GM12864 (cell line): ENCODE data around the gene RABEPK.
A peak's percentile ranks its signal among the peaks of the same experiment; 100 is the strongest.
"Not testable (repeated sequence)": the region's sequence is repeated elsewhere in the genome, so short reads cannot be mapped to it uniquely, and the experiment has no call there.

Experiments used
- DNase-seq: peaks from one replicate; pipeline ENCODE4 v3.0.0-alpha.2; 2011; ENCODE audit warnings: low read depth
- H3K4me3 ChIP-seq: 2 replicates; pipeline ENCODE4 v1.5.1; 2011; ENCODE audit warnings: mild to moderate bottlenecking, low read depth, low read length, control low read depth
- CTCF ChIP-seq: IDR thresholded peaks from 2 replicates; pipeline ENCODE4 v1.5.1; 2011; ENCODE audit warnings: low read depth, mild to moderate bottlenecking, moderate library complexity, low read length, control low read depth, inconsistent platforms; ENCODE audit errors: missing control alignments

Gene RABEPK, protein sequence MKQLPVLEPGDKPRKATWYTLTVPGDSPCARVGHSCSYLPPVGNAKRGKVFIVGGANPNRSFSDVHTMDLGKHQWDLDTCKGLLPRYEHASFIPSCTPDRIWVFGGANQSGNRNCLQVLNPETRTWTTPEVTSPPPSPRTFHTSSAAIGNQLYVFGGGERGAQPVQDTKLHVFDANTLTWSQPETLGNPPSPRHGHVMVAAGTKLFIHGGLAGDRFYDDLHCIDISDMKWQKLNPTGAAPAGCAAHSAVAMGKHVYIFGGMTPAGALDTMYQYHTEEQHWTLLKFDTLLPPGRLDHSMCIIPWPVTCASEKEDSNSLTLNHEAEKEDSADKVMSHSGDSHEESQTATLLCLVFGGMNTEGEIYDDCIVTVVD

DNA sequence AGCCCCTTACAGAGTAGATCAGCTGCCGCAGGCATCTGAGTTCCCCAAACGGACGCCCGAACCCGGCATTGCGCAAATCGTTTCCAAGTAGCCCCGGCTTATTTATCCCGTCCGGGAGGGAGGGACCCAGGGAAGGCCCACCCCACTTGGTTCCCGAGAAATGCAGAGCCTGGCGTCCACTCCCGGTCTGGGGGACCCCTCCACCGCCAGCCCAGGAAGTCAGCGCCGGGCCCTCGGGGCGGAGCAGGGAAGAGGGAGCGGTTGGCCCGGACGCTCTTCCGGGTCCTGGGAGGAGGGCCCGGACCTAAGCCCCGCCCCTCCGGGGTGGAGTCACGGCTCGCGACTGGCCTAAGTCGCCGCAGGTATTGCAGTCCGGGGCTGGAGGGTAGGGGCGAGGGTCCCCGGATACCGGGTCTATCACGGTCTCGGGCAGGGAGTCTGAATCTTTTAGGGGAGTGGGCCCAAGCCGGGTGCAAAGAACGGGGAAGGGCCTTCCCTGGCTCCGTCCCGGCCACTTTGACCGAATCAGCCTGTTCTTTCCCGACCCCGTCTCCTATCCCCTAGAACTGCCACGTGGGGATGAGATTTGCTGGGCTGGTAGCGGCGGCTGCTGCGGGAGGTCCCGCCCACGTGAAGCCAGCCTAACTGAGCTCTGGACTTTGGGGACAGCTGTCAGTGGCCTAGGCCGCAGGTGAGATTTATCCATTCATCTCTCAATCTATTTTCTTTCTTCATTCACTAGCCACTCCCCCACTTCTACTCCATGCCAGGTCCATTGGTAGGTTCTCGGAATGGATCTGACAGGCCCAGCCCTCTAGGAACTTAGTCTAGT lies at the start of gene RABEPK:
TSS of gene RABEPK (plus strand) at position 327 of the 832 bp plus-strand sequence. CDS start 2,472 bp downstream, outside the sequence.
- DNase-seq, result peak; percentile 69
- H3K4me3 ChIP-seq, result peak within 1 kb of the TSS; percentile 82
- no peak for TF ChIP-seq CTCF

DNA sequence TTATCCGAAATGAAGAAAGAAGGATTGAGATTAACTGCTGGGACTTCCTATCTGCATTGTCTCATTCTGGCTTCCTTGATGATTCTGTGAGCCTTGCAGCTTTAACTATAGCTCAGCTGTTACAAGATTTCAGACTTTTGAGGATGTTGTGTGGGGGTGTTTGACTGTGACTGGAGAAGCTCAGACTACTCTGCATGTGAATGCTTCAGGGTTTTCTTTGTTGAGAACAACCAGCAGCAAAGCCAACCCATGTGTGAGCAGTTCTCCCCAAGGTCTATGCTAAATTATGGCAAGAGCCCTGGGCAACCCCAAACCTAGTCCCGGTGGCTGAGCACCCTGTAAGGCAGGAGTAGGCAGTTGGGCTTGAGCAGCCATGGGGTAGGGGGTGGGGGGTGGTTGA lies 48.6 kb upstream of the RABEPK start:
- TF ChIP-seq CTCF, result no peak
- H3K4me3 ChIP-seq, result no peak overlapping the region
- no peak for DNase-seq

GRCh38 chr9:125153712-125154367 lies 46.5 kb upstream of the RABEPK start:
- DNase-seq, result no peak

GRCh38 chr9:125156551-125156950 lies 43.8 kb upstream of the RABEPK start:
- no peak overlapping the region for H3K4me3 ChIP-seq
- no peak for TF ChIP-seq CTCF

More at GRCh38 chr9:125153712-125154367, 46.5 kb upstream of the RABEPK start:
- H3K4me3 ChIP-seq, result no peak overlapping the region
- TF ChIP-seq CTCF, result no peak

GRCh38 chr9:125160750-125161149 lies 39.6 kb upstream of the RABEPK start:
- no peak for DNase-seq
- no peak for TF ChIP-seq CTCF
- no peak overlapping the region for H3K4me3 ChIP-seq

More at GRCh38 chr9:125156551-125156950, 43.8 kb upstream of the RABEPK start:
- no peak for DNase-seq

- no peak for TF ChIP-seq CTCF
Observed at GRCh38 chr9:125161284-125161918, 38.9 kb upstream of the RABEPK start.

GRCh38 chr9:125162891-125163290 lies 37.5 kb upstream of the RABEPK start:
- not testable (repeated sequence) for DNase-seq, H3K4me3 ChIP-seq

More at GRCh38 chr9:125161284-125161918, 38.9 kb upstream of the RABEPK start:
- DNase-seq, result no peak
- H3K4me3 ChIP-seq, result no peak overlapping the region
